IPS-NIHi11 (cell line): ENCODE measurements around the gene NEK5.
"Not testable (repeated sequence)": the region's sequence is repeated elsewhere in the genome, so short reads cannot be mapped to it uniquely, and the experiment has no call there.

Experiments
- DNase-seq: peaks from one replicate; pipeline ENCODE4 v3.0.0; 2012; ENCODE audit warnings: mixed read lengths, low spot score

NEK5 gene

DNA sequence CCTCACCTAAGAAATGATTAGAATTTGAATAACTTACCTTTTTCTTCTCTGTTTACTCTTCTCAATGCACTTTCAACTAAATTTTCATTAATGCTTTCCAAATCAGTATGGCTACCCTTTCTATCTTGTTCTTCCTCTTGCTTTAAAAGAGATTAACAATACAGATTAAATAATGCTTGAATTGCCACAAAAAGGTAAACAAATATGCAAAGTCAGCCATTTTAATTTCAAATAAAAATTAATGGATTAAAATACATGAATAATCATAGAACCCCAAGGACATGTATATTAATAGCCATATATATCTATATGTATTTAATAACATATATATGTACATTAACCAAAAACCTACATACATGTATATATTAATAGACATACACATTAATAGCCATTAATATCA lies 7.9 kb upstream of the NEK5 start:
- no peak for DNase-seq

DNA sequence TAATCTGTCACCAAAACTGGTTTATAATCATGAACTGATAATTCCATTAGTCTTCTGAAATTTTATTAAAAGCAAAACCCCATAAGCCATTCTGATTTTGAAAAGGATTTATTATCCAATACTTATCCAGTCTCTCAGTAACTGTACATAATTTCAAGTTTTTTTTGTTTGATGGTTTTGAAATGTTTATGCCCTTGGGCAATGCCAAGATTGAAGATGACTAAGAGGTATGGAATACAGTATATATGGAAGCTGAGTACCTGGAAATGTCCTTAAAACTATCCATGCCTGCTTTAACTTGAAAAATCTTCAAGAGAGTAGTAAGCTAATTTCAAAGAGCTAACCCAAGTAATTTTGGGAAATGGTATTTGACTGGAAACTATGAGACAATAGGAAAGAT lies 1.8 kb upstream of the NEK5 start:
- DNase-seq: no peak

DNA sequence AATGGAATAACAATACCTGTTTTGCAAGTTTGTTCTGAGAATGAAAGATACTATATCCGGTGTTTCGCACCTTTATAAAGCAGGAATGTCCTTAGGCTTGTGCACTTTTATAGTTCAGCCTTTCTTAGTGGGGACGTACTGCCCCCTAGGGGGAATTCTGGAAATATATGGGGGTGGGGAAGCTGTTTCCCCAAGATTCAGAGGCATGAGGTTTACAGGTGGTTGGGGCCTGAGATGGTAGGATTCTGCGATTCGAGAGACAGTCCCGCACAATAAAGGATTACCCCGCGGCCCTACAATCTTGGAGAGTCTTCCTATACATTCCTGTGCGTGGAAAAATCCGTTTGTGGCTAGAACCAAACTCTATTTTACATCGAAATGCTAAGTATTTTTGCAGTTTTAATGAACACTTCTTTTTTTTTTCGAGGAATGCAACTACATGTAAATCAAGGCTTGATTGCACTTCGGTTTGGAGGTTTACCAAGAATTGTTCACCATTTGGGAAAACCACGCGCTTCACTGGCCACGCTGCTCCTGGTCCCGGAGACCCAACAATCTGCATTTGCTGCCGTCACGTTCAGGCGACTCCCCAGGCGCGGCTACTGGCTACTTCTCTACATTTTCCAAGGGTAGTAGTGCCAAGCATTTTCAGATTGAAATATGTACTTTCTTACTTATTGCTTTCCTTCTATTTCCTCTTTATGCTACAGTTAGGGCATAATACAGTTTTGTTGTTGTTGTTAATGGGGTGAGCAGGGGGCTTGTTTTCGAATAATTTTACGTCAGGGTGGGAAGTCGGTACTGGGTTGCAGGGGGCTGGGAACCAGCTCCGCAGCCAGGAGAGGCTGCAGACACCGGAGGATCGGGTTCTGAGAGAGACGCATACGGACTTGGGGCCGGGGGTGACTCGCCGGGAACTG lies 830 bp downstream of the NEK5 start:
- peak; percentile 79 for DNase-seq

DNA sequence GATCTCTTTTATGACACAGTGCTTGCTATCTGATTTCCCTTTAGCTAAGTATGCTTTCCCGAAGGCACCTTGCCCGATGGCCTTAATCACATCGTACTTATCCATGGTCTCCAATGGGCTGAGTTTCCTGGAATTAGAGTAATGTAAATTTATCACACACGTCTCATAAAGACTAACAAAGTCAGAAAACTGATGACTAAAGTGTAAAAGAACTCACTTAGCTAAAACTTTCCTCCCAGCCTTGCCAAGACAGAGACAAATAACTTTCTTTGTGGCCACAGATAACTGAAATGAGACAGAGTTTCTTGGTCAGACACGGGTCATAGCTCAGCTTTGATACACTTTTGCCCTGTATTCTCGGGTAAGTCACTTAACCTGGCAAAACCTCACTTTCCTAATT lies 1.5 kb downstream of the NEK5 start:
- DNase-seq: no peak

DNA sequence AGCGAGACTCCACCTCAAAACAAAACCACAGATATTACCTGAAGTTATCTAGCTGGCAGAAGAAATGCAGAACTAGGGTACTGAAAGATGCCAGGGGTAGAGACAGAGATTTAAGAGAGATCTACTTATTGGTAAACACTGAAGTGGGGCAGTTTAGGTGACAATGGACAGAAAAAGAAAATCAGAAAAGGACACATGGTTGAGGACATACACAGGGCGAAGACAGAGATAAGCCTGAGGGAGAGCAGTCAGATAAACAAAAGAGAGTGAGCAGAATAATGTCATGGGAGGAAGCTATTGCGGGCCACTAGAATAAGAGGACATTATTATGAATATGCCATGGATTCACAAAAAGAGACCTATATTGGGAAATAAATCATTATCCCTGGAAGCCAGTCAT lies 3.3 kb downstream of the NEK5 start:
- DNase-seq: no peak

DNA sequence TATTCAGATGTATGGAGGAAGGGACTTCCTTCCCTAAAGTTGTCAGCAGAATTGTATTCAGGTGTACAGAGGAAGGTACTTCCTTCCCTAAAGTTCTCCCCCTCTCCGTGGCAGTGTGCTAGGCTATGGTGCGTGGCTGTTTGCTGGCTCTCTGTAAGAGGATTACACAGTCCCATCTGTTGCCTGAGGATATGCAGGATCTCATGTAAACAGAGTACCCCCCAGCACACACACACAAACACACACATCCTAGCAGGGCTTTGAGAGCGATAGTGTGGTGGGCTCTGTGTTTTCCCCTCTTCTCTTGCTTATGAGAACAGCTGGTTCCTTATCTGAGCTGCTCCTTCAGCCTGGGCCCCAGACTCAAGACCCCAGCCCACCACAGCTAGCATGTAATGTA lies 10.3 kb downstream of the NEK5 start:
- no peak for DNase-seq

DNA sequence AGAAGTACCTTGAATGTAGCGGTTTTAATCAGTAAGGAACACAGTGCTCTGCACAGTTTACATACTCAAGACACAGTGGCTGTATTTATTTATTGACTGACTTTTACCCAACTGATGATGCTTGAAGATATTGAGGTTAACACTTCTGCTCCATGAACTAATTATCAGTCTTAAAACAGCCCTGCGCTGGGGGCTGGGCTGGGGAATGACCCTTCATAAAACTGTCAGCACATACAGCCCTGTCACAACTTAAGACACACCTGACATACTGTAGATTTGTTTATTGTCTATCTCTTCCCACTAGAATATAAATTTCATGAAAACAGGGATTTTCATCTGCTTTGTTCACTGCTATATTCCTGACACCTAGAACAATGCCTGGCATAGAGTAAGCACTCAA lies 10.8 kb downstream of the NEK5 start:
- DNase-seq: no peak

DNA sequence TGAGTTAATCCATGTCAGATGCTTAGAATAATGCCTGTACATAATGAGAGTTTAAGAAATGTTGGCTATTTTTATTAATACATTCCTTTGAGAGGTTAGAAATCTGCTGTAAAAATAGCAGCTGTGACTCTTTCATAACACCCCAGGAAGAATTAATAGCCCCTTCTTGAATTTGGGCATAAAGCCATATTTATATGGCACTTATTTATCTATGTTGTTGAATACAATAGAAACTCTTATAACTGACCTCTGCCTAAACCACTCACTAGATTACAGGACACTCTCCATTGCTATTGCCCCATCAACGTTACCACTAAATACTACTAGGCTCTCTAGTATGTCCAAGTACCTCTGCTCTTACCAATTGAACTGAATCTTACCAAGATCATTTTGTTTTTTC lies 16.3 kb downstream of the NEK5 start:
- no peak for DNase-seq

DNA sequence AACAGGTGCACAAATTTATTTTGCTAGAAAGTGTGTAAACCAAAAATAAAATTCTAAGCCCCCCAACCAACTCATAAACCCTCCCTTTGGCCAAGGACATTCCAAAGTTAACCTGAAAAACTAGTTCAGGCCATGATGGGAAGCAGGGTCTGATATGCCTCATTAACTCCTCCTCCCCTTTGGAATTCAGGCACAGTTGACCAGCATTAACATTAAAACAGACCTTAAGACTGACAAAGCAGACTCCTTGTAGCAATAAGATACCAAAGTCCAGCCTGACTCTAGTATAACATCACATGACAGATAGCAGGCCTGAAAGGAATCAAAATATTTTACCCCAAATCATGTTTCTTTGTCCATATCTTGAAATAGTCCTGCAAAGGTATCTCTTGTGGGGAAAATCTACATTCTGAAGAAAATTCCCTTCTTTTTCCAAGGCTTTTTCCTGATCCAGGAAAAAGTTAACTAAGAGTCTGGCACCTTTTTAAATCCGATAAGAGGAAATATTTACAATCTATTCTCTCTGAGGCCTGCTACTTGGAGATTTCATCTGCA lies 19.7 kb downstream of the NEK5 start:
- peak; percentile 12 for DNase-seq

DNA sequence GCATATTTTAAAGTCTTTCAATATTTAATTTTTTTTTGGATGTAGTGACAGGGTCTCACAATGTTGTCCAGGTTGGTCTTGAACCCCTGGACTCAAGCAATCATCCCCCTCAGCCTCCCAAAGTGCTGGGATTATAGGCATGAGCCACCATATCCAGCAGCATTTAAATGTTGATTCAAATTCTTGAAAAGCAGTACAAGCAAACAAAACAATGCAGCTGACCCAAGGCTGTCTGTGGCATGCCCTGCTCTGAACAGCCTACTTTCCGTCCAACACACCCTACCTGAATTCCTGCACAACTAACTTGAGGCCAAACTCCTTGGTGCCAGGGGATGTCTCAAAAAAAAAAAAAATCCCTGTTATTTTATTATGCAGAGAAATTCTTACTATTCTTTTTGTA lies 23.0 kb downstream of the NEK5 start:
- DNase-seq: no peak

DNA sequence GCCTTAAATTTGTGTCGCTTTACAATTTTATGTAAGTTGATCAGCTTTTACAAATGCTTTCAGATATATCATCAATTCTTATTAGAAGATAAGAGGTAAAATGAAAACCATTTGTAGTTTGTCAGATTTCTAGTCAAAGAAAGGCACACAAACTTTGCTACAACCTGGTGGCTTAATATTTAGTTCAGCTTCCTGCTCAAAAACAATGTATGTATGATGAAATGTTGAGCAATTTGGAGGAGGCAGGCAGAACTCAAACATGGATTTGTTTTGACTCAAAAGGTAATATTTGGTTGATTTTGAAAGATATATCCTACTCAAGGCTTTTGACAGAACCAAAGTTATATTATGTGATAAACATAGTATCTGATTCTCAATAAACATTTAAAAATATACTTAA lies 24.2 kb downstream of the NEK5 start:
- peak; percentile 23 for DNase-seq

DNA sequence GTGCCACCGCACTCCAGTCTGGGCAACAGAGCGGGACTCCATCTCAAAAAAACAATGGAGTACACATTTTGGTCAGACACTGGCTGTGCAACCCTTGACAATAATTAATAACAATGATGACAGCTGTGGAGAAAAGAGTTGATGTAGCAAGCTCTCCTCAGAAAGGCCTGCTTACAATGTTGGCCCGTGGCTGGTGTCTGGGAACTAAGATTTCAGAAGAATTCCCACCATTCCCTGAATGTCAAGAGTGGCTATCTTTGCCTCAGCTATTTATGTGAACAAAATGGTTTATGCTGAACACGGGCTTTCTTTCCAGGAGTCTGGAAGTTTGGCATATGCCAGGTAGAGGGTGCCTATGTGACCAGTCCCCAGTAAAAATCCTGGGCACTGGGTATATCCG lies 25.5 kb downstream of the NEK5 start:
- no peak for DNase-seq

DNA sequence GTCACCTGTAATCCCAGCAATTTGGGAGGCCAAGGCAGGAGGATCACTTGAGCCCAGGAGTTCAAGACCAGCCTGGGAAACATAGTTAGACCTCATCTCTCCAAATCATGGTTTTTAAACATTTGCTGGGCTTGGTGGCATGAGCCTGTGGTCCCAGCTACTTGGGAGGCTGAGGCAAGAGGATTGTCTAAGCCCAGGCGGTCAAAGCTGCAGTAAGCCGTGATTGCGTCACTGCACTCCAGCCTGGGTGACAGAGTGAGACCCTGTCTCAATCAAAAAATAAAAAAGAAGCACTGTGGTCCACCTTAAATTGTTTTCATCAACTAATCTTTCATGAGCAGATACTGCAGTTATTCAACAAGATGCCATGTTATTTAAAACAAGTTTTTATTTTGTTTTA lies 26.4 kb downstream of the NEK5 start:
- not testable (repeated sequence) for DNase-seq

DNA sequence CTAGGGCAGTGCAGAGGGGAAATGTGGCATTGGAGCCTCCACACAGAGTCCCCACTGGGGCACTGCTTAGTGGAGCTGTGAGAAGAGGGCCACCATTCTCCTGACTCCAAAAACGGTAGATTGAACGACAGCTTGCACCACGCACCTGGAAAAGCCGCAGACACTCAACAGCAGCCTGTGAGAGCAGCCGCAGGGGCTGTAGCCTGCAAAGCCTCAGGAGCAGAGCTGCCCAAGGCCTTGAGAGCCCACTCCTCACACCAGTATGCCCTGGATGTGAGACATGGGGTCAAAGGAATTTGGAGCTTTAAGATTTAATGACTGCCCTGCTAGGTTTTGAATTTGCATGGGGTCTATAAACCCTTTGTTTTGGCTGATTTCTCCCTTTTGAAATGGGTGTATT lies 31.7 kb downstream of the NEK5 start:
- no peak for DNase-seq

DNA sequence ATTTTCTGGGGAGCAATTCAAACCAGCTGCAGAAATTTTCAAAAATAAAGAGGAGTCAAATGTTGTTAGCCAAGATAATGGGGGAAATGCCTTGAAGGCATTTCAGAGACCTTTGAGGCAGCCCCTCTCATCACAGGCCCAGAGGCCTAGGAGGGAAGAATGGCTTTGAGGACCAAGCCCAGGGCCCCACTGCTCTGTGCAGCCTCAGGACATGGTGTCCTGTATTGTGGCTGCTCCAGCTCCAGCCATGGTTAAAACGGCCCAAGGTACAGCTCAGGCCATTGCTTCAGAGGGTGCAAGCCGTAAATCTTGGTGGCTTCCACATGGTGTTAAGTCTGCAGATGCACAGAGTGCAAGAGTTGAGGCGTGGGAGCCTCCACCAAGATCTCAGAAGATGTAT lies 32.1 kb downstream of the NEK5 start:
- DNase-seq: no peak

DNA sequence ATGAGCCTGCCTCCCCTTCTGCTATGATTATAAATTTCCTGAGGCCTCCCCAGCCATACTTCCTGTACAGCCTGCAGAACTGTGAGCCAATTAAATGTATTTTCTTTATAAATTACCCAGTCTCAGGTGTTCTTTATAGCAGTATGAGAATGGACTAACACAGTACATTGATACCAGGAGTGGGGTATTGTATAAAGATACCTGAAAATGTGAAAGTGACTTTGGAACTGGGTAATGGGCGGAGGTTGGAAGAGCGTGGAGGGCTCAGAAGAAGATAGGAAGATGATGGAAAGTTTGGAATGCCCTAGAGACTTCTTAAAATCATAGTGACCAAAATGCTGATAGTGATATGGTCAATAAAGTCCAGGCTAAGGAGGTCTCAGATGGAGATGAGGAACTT lies 32.8 kb downstream of the NEK5 start:
- no peak for DNase-seq

DNA sequence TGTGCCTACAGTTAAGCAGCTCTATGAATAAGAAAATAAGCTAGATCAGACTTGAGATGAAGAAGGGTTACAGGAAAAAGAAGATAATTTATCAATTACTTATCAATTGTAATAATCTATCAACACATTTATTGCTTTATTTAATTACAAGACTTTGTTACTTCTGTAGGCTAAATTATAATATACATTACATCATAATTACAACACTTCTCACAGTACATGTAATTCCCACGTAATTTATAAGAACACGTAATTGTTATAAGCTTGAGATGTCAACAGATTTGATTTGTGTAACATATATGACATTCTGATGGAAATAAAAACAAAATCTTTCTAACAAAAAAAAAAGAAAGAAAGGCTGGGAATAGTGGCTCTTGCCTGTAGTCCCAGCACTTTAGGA lies 36.8 kb downstream of the NEK5 start:
- no peak for DNase-seq

DNA sequence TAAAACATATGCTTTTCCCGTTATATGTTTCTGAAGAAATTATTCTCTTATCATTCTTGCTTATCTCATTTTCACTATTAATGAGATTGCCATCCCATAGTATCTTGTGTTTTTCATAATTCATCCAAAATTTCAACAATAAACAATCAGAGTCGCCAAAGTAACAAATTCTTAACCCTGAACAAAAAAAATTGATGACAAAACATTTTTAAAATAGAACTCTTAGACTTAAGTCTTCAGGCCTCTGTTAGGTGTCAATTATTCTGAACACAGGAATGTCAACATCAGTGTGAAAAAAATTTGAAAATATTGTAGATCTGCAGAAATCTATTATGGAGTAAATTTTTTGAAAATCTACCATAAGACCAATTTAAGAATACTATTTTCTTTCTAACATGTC lies 37.4 kb downstream of the NEK5 start:
- no peak for DNase-seq

DNA sequence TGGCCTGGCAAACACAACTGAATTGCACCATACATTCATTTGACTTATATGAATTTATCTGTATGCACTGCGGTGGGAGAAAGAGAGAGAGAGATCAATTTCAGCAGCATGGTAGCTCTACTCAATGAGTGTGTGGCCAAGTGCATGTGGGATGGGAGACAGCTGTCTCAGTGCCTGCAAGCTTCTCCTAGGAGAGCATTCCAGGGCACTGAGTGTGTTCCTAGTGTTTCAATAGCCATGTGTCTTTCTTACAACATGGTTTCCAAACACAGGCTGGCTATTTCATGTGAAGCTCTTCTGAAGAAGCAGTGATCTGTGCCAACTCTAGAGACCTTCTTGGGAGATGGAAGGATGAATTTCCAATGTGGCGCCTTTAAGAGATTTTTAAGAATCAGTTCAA lies 43.5 kb downstream of the NEK5 start:
- no peak for DNase-seq

DNA sequence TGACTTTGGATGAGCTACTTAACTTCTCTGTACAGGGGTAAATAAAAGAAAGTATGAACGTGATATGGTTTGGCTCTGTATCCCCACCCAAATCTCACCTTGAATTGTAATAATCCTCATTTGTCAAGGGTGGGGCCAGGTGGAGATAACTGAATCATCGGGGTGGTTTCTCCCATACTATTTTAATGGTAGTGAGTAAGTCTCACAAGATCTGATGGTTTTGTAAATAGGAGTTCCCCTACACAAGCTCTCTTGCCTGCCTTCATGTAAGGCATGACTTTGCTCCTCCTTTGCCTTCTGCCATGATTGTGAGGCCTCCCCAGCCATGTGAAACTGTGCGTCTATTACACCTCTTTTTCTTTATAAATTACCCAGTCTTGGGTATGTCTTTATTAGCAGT lies 43.9 kb downstream of the NEK5 start:
- not testable (repeated sequence) for DNase-seq

DNA sequence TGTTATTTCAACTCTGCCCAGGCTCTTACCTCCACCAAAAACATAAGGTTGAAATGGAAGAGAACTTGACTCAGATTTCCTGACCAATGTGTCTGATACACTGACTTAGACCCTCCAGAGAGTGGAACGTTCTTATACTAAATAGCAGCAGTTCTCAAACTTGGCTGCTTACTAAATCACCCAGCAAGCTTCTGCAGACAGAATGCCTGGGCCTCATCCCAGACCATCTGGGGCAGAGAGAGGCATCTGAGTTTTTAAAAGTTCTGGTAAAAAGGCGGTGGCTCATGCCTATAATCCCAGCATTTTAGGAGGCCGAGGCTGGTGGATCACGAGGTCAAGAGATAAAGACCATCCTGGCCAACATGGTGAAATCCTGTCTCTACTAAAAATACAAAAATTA lies 46.3 kb downstream of the NEK5 start:
- no peak for DNase-seq

DNA sequence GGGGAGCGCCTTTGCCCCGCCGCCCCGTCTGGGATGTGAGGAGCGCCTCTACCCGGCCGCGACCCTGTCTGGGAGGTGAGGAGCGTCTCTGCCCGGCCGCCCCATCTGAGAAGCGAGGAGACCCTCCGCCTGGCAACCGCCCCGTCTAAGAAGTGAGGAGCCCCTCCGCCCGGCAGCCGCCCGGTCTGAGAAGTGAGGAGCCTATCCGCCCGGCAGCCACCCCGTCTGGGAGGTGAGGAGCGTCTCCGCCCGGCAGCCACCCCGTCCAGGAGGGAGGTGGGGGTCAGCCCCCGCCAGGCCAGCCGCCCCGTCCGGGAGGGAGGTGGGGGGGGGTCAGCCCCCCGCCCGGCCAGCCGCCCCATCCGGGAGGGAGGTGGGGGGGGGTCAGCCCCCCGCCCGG lies 49.0 kb downstream of the NEK5 start:
- not testable (repeated sequence) for DNase-seq

DNA sequence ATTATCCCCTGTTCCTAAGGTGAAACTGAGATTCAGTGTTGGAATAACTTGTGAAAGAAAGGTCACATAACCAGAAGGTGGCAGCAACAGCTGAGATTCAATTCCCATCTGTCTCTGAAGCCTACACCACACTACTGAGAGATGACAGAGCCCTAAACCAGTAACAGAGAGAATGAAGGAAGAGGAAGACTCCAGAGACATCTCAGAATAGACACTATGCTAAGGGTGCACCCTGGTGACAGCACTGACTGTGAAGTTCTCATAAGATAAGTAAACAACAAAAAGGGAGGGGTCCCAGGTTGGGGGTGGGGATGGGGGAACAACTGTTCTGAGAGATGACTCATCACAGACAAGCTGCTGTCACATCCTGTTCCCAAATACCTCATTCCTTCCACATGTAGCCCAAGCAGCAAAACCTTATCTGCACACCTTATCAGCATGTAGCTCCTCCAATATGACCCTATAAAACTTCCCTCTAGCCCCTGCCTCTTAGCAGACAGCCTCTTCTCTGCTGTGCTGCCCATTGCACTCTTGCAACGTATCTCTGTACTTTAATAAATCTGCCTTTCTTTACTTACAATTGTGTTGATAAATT lies 57.8 kb downstream of the NEK5 start:
- no peak for DNase-seq

DNA sequence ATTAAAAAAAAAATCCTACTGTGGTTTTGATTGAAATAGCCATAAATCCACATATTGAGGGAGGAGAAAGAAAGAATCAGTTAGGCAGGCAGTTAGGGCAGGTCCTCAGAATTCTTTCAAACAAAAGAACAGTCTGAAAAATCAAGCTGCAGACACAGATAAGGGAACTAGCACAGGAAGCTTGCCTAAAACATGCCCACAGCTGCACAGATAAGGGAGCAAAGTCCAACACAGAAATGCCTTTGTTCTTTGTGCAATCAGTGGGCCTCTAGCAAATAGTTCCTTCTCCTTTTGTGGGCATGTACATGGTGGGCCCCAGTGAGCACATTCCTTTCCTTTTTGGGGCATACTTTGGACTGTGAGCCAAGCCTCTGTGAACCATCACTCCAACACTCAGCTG lies 61.6 kb downstream of the NEK5 start:
- DNase-seq: no peak
